Measurements from ENCODE around the gene TRIM63. TPM values are rescaled to one million over a fixed set of nuclear protein-coding genes. Genes with fewer than 3 reads are reported as not detected.

TRIM63 gene
- total RNA-seq, 4 donors from 2014 or later: 0.51 to 1.6 (median 1.2) TPM

- no peak for TF ChIP-seq CTCF (IDR thresholded peaks at IDR 0.05; ENCODE audit: low read depth)
Observed at GRCh38 chr1:26044414-26044813, 23.0 kb downstream of the TRIM63 start.

- no peak for TF ChIP-seq CTCF (IDR thresholded peaks at IDR 0.05; ENCODE audit: low read depth)
Observed at GRCh38 chr1:26043765-26044164, 23.7 kb downstream of the TRIM63 start.

GRCh38 chr1:26041978-26042377 lies 25.5 kb downstream of the TRIM63 start:
- no peak for TF ChIP-seq CTCF (IDR thresholded peaks at IDR 0.05; ENCODE audit: low read depth)

- TF ChIP-seq CTCF (IDR thresholded peaks at IDR 0.05; ENCODE audit: low read depth): no peak
Observed at GRCh38 chr1:26041401-26041800, 26.0 kb downstream of the TRIM63 start.

GRCh38 chr1:26038904-26039303 lies 28.5 kb downstream of the TRIM63 start:
- TF ChIP-seq CTCF (IDR thresholded peaks at IDR 0.05; ENCODE audit: low read depth): no peak

GRCh38 chr1:26038477-26038876 lies 29.0 kb downstream of the TRIM63 start:
- no peak for TF ChIP-seq CTCF (IDR thresholded peaks at IDR 0.05; ENCODE audit: low read depth)

GRCh38 chr1:26037904-26038303 lies 29.5 kb downstream of the TRIM63 start:
- TF ChIP-seq CTCF (IDR thresholded peaks at IDR 0.05; ENCODE audit: low read depth): no peak

All from subcutaneous adipose tissue (tissue), 4 donors.